Transverse colon (tissue), 4 donors: ENCODE data around the gene CCDC178. TPM values are rescaled to one million over a fixed set of nuclear protein-coding genes. Genes with fewer than 3 reads are reported as not detected.
"Not testable (repeated sequence)": the region's sequence is repeated elsewhere in the genome, so short reads cannot be mapped to it uniquely, and the experiment has no call there.

ENCODE experiments used
- DNase-seq: peaks from one replicate; pipeline ENCODE4 v3.0.0-alpha.2; 2019
- H3K27ac ChIP-seq, 4 donors: fragments of 200-600 bp; sonication (generic); 2 replicates each; pipeline ENCODE4 v1.5.1; 2016 to 2018; ENCODE audit warnings: inconsistent platforms in 4 of 4
- H3K27me3 ChIP-seq: fragments of 200-600 bp; sonication (generic); 2 replicates; pipeline ENCODE4 v1.5.1; 2017; ENCODE audit warnings: inconsistent platforms
- H3K36me3 ChIP-seq, 4 donors: fragments of 200-600 bp; sonication (generic); 2 replicates each; pipeline ENCODE4 v1.5.1; 2017 to 2019; ENCODE audit warnings: inconsistent platforms in 4 of 4
- H3K4me1 ChIP-seq, 4 donors: fragments of 200-600 bp; sonication (generic); 2 replicates each; pipeline ENCODE4 v1.5.1; 2017 to 2020; ENCODE audit warnings: inconsistent platforms in 4 of 4
- H3K4me3 ChIP-seq, 4 donors: fragments of 200-600 bp; sonication (generic); 1 replicate in 1 of 4; 2 replicates in 3 of 4; pipeline versions ENCODE4 v1.5.1 to v1.6.1; 2017 to 2019; ENCODE audit warnings: inconsistent platforms in 4 of 4
- H3K9me3 ChIP-seq, 2 donors: fragments of 200-600 bp; sonication (generic); 2 replicates each; pipeline ENCODE4 v1.5.1; 2017 to 2019; ENCODE audit warnings: inconsistent platforms in 2 of 2
- EP300 ChIP-seq: sonication (generic); formaldehyde crosslinking; IDR thresholded peaks from one replicate; pipeline ENCODE4 v1.6.1; 2017; ENCODE audit warnings: antibody characterized with exemption, low read depth
- POLR2A ChIP-seq: fragments of 450-650 bp; IDR thresholded peaks from one replicate; pipeline ENCODE4 v1.6.1; 2016; ENCODE audit warnings: antibody characterized with exemption, mild to moderate bottlenecking, moderate library complexity
- POLR2AphosphoS5 ChIP-seq, 3 donors: sonication (generic); formaldehyde crosslinking; IDR thresholded peaks; one replicate each; pipeline ENCODE4 v1.6.1; 2016; ENCODE audit warnings: antibody characterized with exemption in 3 of 3
- WGBS, 2 donors: methylation state at CpG; one replicate each; pipeline ENCODE4 v1.1.5; 2018; ENCODE audit warnings: low coverage in 1 of 2; 5-methylcytosine and 5-hydroxymethylcytosine counted together
- in situ Hi-C, 4 donors: fragments of 200-750 bp; cut with MboI; loops; one replicate each; pipeline versions ENCODE4 v1.15.0 to v1.15.1; 2017; ENCODE audit warnings: low sequenced_read_pairs in 3 of 4, low pct_ligation_motif_present in 1 of 4, low pct_unique_long_range_greater_than_20kb in 1 of 4
- intact Hi-C: fragments of 100-400 bp; cut with DNase I; formaldehyde crosslinking; loops from one replicate; pipeline ENCODE4 v1.15.1; 2023; ENCODE audit warnings: low total_unique reads
- total RNA-seq, 4 donors: library from RNA; depleted of rRNA; stranded (reverse); fragments of >200 nt; gene quantifications; one replicate each; pipeline ENCODE4 v1.1.0, GENCODE V29; 2016
- TF ChIP-seq, protein P1 (sequence below), 5 experiments: fragments of 200-600 bp in 3 of 5; fragments of 450-650 bp in 2 of 5; sonication (generic) in 3 of 5; IDR thresholded peaks; 1 replicate in 2 of 5; 2 replicates in 3 of 5; pipeline ENCODE4 v1.5.1; 2016 to 2017; ENCODE audit warnings: antibody characterized with exemption in 5 of 5, inconsistent platforms in 3 of 5, mild to moderate bottlenecking in 2 of 5, moderate library complexity in 1 of 5

CCDC178 gene
- total RNA-seq, 4 donors from 2014 or later: 131 TPM; not detected in 3

DNA sequence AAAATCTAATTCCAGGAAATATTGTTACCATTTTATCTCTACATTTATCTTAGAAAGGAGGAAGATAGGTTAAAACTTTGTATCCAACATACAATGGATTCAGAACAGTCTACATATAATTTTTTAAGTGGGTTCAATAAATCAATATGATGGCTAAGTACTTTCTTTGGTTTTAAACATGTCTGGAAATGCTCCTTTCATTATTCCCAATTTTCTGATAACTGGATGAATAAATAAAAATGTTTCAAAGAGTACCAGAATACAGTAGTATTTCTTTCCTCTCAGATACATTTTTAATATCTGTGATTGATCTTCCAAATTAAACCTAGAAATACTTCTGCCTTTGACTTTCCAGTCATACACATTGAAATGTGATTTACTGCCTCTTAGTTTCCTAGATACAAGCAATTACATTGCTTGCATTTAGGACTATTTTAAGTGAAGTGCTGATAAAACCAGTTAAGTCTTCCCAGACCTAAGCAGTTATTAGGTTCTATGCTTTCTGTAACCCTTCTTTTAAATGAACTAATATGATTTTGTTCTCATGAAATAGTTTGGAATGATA lies 283.5 kb downstream of the CCDC178 start:
- in situ Hi-C loops (no loop called here), intact Hi-C loops (no loop called here)
- Histone ChIP-seq H3K27ac (no peak overlapping the region), H3K4me3 (no peak overlapping the region), H3K36me3 (no peaks in the 10 kb centered on the region), H3K9me3 (no peaks in the 10 kb centered on the region), H3K4me1 (no peaks in the 10 kb centered on the region), H3K27me3 (no peaks in the 10 kb centered on the region)
- TF ChIP-seq POLR2AphosphoS5 (IDR thresholded peaks at IDR 0.05) (no peak), POLR2A (no peak), EP300 (no peak)
- TF ChIP-seq, protein P1, sequence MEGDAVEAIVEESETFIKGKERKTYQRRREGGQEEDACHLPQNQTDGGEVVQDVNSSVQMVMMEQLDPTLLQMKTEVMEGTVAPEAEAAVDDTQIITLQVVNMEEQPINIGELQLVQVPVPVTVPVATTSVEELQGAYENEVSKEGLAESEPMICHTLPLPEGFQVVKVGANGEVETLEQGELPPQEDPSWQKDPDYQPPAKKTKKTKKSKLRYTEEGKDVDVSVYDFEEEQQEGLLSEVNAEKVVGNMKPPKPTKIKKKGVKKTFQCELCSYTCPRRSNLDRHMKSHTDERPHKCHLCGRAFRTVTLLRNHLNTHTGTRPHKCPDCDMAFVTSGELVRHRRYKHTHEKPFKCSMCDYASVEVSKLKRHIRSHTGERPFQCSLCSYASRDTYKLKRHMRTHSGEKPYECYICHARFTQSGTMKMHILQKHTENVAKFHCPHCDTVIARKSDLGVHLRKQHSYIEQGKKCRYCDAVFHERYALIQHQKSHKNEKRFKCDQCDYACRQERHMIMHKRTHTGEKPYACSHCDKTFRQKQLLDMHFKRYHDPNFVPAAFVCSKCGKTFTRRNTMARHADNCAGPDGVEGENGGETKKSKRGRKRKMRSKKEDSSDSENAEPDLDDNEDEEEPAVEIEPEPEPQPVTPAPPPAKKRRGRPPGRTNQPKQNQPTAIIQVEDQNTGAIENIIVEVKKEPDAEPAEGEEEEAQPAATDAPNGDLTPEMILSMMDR (IDR thresholded peaks at IDR 0.05): no peak
- DNase-seq: no peak

DNA sequence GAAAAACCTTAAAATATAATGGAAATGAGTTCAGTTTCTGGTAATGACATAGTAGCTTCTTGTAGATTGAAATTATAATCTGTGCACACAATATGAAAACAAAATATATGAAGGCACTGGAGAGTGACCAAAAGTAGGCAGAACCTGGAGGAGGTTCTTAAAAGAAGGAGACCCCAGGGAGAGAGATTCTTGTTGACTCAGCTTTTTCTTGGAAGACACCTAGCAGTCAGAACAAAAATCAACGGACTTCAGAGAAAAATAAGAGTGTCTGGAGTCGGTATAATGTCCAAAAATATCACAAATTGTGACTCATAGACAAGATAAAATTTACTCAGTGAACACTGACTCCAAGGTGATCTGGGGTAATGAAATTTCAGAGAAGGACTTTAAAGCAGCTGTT lies 286.5 kb downstream of the CCDC178 start:
- H3K27ac ChIP-seq: no peak overlapping the region
- no peak overlapping the region for H3K4me3 ChIP-seq
- in situ Hi-C loops (no loop called here), intact Hi-C loops (no loop called here)
- DNase-seq: no peak
- TF ChIP-seq EP300: no peak
- TF ChIP-seq, protein P1 (IDR thresholded peaks at IDR 0.05): no peak
- no peak for TF ChIP-seq POLR2A
- TF ChIP-seq POLR2AphosphoS5 (IDR thresholded peaks at IDR 0.05): no peak
- H3K9me3 ChIP-seq: no peaks in the 10 kb centered on the region
- H3K27me3 ChIP-seq: no peaks in the 10 kb centered on the region
- no peaks in the 10 kb centered on the region for H3K36me3 ChIP-seq
- no peaks in the 10 kb centered on the region for H3K4me1 ChIP-seq
- 48 to 71% methylated on average over 2 of the region's 2 CpGs for WGBS, 2 donors

DNA sequence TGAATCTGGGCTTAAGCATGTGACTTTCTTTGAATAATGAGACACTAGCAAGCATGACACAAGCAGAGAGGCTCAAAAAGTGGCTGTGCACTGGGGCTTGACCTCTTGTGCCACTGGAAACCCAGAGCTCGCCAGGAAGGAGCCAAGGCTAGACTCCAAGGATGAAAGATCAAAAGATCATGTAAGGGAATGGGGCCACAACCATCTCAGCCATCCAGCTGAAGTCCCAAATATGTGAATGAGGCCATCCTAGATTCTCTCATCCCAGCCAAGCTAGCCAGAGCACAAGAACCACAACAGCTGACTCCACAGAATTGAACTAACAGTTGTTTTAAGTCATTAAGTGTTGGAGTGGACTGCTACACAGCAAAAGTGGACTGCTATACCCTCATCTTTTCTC lies 288.1 kb downstream of the CCDC178 start:
- Histone ChIP-seq H3K36me3 (no peaks in the 10 kb centered on the region), H3K4me3 (no peak overlapping the region), H3K4me1 (no peaks in the 10 kb centered on the region), H3K27ac (no peak overlapping the region), H3K27me3 (no peaks in the 10 kb centered on the region), H3K9me3 (no peaks in the 10 kb centered on the region)
- TF ChIP-seq, protein P1 (IDR thresholded peaks at IDR 0.05): no peak
- no peak for TF ChIP-seq POLR2A
- TF ChIP-seq EP300: no peak
- no peak for TF ChIP-seq POLR2AphosphoS5 (IDR thresholded peaks at IDR 0.05)
- no peak for DNase-seq
- intact Hi-C loops (no loop called here), in situ Hi-C loops (no loop called here)
- 75 to 100% methylated on average over 1 of the region's 1 CpG for WGBS, 2 donors

DNA sequence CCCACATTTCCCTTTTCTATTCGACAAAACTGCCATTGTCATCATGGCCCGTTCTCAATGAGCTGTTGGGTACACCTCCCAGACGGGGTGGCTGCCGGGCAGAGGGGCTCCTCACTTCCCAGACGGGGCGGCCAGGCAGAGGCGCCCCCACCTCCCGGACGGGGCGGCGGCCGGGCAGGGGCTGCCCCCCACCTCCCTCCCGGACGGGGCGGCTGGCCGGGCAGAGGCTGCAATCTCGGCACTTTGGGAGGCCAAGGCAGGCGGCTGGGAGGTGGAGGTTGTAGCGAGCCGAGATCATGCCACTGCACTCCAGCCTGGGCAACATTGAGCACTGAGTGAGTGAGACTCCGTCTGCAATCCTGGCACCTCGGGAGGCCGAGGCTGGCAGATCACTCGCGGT lies 292.7 kb downstream of the CCDC178 start:
- 91 to 98% methylated on average over 4 to 25 of the region's 25 CpGs for WGBS, 2 donors
- in situ Hi-C loops, H3K4me1 ChIP-seq, H3K27ac ChIP-seq, H3K27me3 ChIP-seq, intact Hi-C loops, H3K4me3 ChIP-seq, H3K9me3 ChIP-seq, H3K36me3 ChIP-seq, DNase-seq: not testable (repeated sequence)

DNA sequence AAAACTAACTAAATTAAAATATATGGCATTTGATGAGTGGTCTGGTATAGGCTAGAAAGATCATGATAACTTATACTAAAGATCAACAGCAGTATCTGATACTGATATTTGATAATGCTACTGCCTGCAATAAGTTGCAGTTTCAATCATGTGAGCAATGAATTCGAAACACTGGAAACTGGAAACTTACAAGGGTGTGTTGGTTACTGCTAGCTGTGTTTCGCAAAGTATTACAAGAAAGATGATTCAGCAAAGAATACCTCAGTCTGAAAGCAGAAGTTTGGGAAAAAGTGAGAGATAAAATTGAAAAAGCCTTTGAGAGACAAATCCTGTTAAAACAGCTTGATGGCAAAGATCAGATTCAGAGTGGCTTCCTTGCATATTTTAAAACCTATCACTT lies 294.5 kb downstream of the CCDC178 start:
- 67 to 72% methylated on average over 2 of the region's 2 CpGs for WGBS, 2 donors

More for the DNA sequence above, 294.5 kb downstream of the CCDC178 start:
- no peak overlapping the region for H3K4me3 ChIP-seq
- no peaks in the 10 kb centered on the region for H3K4me1 ChIP-seq
- intact Hi-C loops: no loop called here
- no peaks in the 10 kb centered on the region for H3K9me3 ChIP-seq
- H3K27ac ChIP-seq: no peak overlapping the region
- TF ChIP-seq EP300 (no peak), POLR2AphosphoS5 (IDR thresholded peaks at IDR 0.05) (no peak)
- TF ChIP-seq, protein P1 (IDR thresholded peaks at IDR 0.05): no peak
- H3K27me3 ChIP-seq: no peaks in the 10 kb centered on the region
- in situ Hi-C loops: no loop called here
- DNase-seq: no peak
- H3K36me3 ChIP-seq: no peaks in the 10 kb centered on the region
